A673 (cell line): Measurements from ENCODE around the gene SUMF1. TPM values are rescaled to one million over a fixed set of nuclear protein-coding genes. Genes with fewer than 3 reads are reported as not detected.

ENCODE experiments used
- BruUV-seq: library from RNA; stranded (reverse); fragments of 400-500 nt; replicated peaks from 2 replicates; lab custom pipeline; 2021; lab: Mats Ljungman, UMichigan
- CTCF ChIA-PET: fragments of 300-600 bp; sonication (Branson Sonifier 250); formaldehyde crosslinking; loops from one replicate; lab custom pipeline; 2022; ENCODE audit warnings: antibody characterized with exemption; lab: Charles Lee
- POLR2A ChIA-PET: fragments of 300-600 bp; sonication (Branson Sonifier 250); formaldehyde crosslinking; loops from one replicate; lab custom pipeline; 2022; ENCODE audit warnings: antibody characterized with exemption; ENCODE audit not compliant: low non-redundant PET; lab: Charles Lee
- DNase-seq: peaks from one replicate; pipeline ENCODE4 v3.0.0-alpha.2; 2015; ENCODE audit warnings: low spot score
- H3K27ac ChIP-seq: fragments of 200-600 bp; sonication (generic); 2 replicates; pipeline ENCODE4 v1.5.1; 2016; ENCODE audit warnings: mixed run types, low read depth, mild to moderate bottlenecking, mixed read lengths, antibody characterized with exemption, low read length; ENCODE audit not compliant: poor library complexity, severe bottlenecking
- H3K27me3 ChIP-seq: fragments of 200-600 bp; sonication (generic); replicated peaks from 2 replicates; pipeline ENCODE4 v1.6.1; 2017; ENCODE audit warnings: mixed run types, low read depth, mild to moderate bottlenecking, mixed read lengths, antibody characterized with exemption, low read length; ENCODE audit not compliant: insufficient read depth, poor library complexity
- H3K36me3 ChIP-seq: fragments of 200-600 bp; sonication (generic); 2 replicates; pipeline ENCODE4 v1.6.1; 2016; ENCODE audit warnings: mixed run types, mild to moderate bottlenecking, mixed read lengths, antibody characterized with exemption, low read length; ENCODE audit not compliant: insufficient read depth, poor library complexity, severe bottlenecking
- H3K4me1 ChIP-seq: fragments of 200-600 bp; sonication (generic); 2 replicates; pipeline ENCODE4 v1.6.1; 2017; ENCODE audit warnings: mixed run types, mild to moderate bottlenecking, mixed read lengths, antibody characterized with exemption, low read length; ENCODE audit not compliant: insufficient read depth, poor library complexity, severe bottlenecking
- H3K4me3 ChIP-seq: fragments of 200-600 bp; sonication (generic); 2 replicates; pipeline ENCODE4 v1.5.1; 2016; ENCODE audit warnings: low read depth, mixed run types, mild to moderate bottlenecking, mixed read lengths, low read length; ENCODE audit not compliant: poor library complexity, severe bottlenecking
- H3K9me3 ChIP-seq: fragments of 200-600 bp; sonication (generic); 2 replicates; pipeline ENCODE4 v1.6.1; 2016; ENCODE audit warnings: mixed run types, low read depth, mild to moderate bottlenecking, mixed read lengths, antibody characterized with exemption, low read length; ENCODE audit not compliant: poor library complexity, severe bottlenecking
- EZH2 ChIP-seq: fragments of 200-600 bp; sonication (generic); IDR thresholded peaks from 2 replicates; pipeline ENCODE4 v1.6.1; 2017; ENCODE audit warnings: borderline replicate concordance, low read depth, mild to moderate bottlenecking, mixed read lengths, antibody characterized with exemption, low read length; ENCODE audit not compliant: poor library complexity, severe bottlenecking
- intact Hi-C: fragments of 100-400 bp; cut with micrococcal nuclease; formaldehyde crosslinking; loops from one replicate; pipeline ENCODE4 v1.10.0; 2022; ENCODE audit not compliant: unreplicated experiment
- total RNA-seq: library from RNA; stranded (reverse); gene quantifications from 2 replicates; pipeline ENCODE4 v1.2.3, GENCODE V29; 2021
- TF ChIP-seq, protein P1 (sequence below): fragments of 300-800, 200-600 bp; sonication (generic); conservative IDR thresholded peaks from 2 replicates; pipeline ENCODE4 v1.5.1; 2017; ENCODE audit warnings: low read depth, mild to moderate bottlenecking, antibody characterized with exemption, low read length, moderate library complexity, mixed read lengths

Gene SUMF1
- total RNA-seq, 1 experiment from 2014 or later, result 7.8 TPM

DNA sequence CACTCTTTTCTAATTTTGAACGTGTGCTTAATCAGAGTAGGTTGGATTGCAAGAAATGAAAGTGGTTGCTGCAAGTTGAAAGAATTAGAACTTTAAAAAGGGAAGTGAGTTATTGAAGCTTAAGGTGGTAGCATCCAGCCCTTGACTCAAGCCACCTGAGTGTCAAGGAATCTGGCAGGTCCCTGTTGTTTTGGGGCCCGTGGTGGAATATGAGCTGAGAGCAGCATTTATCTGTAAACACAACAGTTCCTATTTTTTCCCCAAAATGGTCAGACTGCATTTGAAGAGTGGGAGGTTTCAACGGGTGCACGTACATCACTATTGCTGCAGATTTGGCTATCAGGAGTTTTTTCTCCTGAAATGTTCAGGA lies 27.8 kb upstream of the SUMF1 start:
- H3K4me3 ChIP-seq, result no peak overlapping the region
- H3K36me3 ChIP-seq, result no peaks in the 10 kb centered on the region
- POLR2A ChIA-PET, result no interaction called here
- H3K4me1 ChIP-seq, result peaks cover 3% of the 10 kb centered on the region
- BruUV-seq, result no TSS peak
- intact Hi-C loops, result loop anchor here (5.0 kb wide), 1 partner anchor 143 kb away; no protein-coding TSS in a partner anchor
- no peak for DNase-seq
- TF ChIP-seq, protein P1, sequence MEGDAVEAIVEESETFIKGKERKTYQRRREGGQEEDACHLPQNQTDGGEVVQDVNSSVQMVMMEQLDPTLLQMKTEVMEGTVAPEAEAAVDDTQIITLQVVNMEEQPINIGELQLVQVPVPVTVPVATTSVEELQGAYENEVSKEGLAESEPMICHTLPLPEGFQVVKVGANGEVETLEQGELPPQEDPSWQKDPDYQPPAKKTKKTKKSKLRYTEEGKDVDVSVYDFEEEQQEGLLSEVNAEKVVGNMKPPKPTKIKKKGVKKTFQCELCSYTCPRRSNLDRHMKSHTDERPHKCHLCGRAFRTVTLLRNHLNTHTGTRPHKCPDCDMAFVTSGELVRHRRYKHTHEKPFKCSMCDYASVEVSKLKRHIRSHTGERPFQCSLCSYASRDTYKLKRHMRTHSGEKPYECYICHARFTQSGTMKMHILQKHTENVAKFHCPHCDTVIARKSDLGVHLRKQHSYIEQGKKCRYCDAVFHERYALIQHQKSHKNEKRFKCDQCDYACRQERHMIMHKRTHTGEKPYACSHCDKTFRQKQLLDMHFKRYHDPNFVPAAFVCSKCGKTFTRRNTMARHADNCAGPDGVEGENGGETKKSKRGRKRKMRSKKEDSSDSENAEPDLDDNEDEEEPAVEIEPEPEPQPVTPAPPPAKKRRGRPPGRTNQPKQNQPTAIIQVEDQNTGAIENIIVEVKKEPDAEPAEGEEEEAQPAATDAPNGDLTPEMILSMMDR, result no peak
- no peak for TF ChIP-seq EZH2
- H3K27ac ChIP-seq, result no peak overlapping the region
- CTCF ChIA-PET, result no interaction called here
- no peaks in the 10 kb centered on the region for H3K9me3 ChIP-seq
- H3K27me3 ChIP-seq, result peaks cover 19% of the 10 kb centered on the region

DNA sequence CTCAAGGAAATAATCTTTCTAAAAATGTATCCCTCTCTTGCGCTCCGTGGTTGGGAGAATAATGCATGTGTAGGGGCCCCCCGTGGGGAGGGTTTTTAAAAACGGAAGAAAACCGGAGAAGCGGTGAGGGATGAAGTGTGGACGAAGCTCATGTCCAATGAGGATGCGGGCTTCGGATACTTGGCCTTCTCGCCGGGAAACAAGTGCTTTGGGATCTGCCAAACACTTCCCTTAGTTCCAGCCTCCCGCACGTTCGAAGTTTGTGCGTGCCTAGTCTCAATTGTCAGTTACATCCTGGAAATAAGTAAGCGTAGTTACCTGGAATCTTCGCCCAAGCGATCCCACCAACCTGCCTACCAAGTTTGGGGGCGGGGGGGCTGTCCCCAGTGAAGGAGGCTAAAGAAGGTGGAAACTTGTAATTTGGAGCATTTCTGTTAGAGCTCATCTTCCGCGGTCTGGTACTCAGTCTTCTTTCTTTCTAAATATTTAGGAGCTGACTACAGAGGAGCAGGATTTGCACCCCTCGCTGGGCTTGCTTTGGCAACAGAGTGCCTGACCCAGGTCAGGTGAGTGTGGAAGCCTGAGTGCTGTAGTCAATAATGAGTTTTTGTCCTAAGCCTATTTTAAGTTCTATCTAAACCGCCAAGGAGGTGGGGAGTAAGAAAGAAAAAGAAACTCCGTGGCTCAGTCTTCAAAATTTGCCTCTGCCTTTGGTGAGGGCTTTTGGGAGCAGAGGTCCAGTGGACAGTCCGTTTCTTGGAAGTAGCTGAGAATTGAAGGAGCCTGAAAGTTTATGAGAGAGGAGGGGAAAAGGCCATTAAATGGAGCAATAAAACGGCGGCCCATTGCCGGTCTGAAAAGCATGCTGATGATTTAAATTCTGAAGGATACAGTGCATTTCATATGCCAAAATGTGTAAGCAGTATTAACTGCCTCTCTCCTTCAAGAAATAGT lies 27.1 kb upstream of the SUMF1 start:
- Histone ChIP-seq H3K36me3 (no peaks in the 10 kb centered on the region), H3K9me3 (no peaks in the 10 kb centered on the region), H3K4me3 (peak overlapping the region; percentile 66), H3K4me1 (peaks cover 3% of the 10 kb centered on the region), H3K27ac (no peak overlapping the region), H3K27me3 (peaks cover 22% of the 10 kb centered on the region)
- CTCF ChIA-PET, result interaction anchor here (0.6 to 1.2 kb wide), 2 partner anchors 14 to 143 kb away, joined by 3 to 13 read pairs; no protein-coding TSS in a partner anchor
- peak; percentile 21 for DNase-seq
- TF ChIP-seq EZH2, result no peak
- TF ChIP-seq, protein P1, result no peak
- intact Hi-C loops, result loop anchor here (5.0 kb wide), 1 partner anchor 142 kb away; no protein-coding TSS in a partner anchor
- POLR2A ChIA-PET, result interaction anchor here (0.7 kb wide), 1 partner anchor 21 kb away, joined by 3 read pairs; no protein-coding TSS in a partner anchor
- BruUV-seq, result TSS peak; percentile 80

DNA sequence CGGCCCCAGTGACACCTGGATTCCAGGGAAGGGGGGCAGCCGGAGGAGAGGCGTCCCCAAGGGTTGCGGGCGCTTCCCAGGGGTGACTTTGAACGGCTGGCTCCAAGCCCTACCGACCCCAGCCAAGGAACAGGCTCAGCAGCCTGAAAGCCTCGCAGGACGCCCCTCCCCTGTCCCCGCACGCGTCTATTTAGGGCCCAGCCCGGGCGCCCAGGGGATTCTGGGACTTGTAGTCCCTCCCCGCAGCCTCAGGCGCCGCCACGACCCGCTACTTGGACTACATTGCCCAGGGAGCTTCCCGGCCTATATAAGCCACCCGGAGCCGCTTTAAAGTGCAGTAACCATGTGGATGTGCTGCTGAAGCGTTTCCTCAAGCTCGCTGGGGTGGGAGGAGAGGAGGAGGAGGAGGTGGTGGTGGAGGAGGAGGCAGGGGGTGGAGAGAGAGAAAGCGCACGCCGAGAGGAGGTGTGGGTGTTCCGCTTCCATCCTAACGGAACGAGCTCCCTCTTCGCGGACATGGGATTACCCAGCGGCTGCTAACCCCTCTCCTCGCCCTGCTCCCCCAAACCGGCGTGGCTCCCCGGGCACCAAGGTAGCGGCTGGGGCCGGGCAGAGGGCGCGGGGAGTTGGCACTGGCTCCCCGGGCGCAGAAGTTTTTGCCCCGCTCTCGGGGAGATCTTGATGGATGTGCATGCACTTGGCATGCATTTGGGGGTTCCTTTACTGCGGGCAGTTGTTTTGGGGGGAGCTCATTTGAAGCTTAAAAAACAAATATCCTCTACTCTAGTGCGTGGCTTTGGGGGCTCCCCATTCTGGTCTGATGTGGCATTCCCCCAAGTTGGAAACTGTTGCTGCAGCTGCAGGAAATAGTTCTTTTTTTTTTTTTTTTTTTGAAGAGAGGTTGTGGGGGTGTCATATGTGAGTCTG lies 26.2 kb upstream of the SUMF1 start, which contains the start of gene ITPR1:
Gene ITPR1, plus strand, starts transcription at position 335 of the 927 bp plus-strand sequence. CDS start 23,144 bp downstream, outside the sequence.
- Histone ChIP-seq H3K27me3 (peaks cover 31% of the 10 kb centered on the region), H3K4me3 (peak within 1 kb of the TSS; percentile 66), H3K4me1 (peaks cover 3% of the 10 kb centered on the region), H3K27ac (peak within 1 kb of the TSS; percentile 53), H3K36me3 (no peaks in the 10 kb centered on the region), H3K9me3 (no peaks in the 10 kb centered on the region)
- intact Hi-C loops, result loop anchor here (5.0 kb wide), 1 partner anchor 141 kb away; no protein-coding TSS in a partner anchor
- no TSS peak for BruUV-seq
- peak; percentile 99 for DNase-seq
- CTCF ChIA-PET, result interaction anchor here (1.2 kb wide), 1 partner anchor 143 kb away, joined by 13 read pairs; no protein-coding TSS in a partner anchor
- POLR2A ChIA-PET, result interaction anchor here (0.5 to 0.7 kb wide), 6 partner anchors 20 to 139 kb away, joined by 3 to 6 read pairs (median 4); no protein-coding TSS in a partner anchor
- TF ChIP-seq, protein P1, result no peak
- no peak for TF ChIP-seq EZH2
